OCI-LY1 (cell line): ENCODE data around the gene AVPR1B.

Source experiments
- H2AFZ ChIP-seq: fragments of 200-600 bp; sonication (generic), shearing (Covaris generic); 2 replicates; pipeline ENCODE4 v1.6.0; 2014; ENCODE audit warnings: antibody characterized with exemption, mild to moderate bottlenecking, low read length
- H3F3A ChIP-seq: fragments of 200-600 bp; sonication (generic), shearing (Covaris generic); 2 replicates; pipeline ENCODE4 v1.6.0; 2014; ENCODE audit warnings: mild to moderate bottlenecking, antibody characterized with exemption, low read length, moderate library complexity; ENCODE audit not compliant: insufficient read depth
- H3K27ac ChIP-seq: fragments of 200-600 bp; sonication (generic); 2 replicates; pipeline ENCODE4 v1.5.1; 2014; ENCODE audit warnings: low read length, mixed run types, mild to moderate bottlenecking, low read depth; ENCODE audit not compliant: poor library complexity, severe bottlenecking
- H3K27me3 ChIP-seq: fragments of 200-600 bp; sonication (generic); 2 replicates; pipeline ENCODE4 v1.6.0; 2014; ENCODE audit warnings: antibody characterized with exemption, mild to moderate bottlenecking, low read length, moderate library complexity; ENCODE audit not compliant: insufficient read depth
- H3K36me3 ChIP-seq: fragments of 200-600 bp; sonication (generic); 2 replicates; pipeline ENCODE4 v1.6.1; 2014; ENCODE audit warnings: mild to moderate bottlenecking, antibody characterized with exemption, low read length, moderate library complexity, mixed read lengths; ENCODE audit not compliant: insufficient read depth
- H3K4me1 ChIP-seq: fragments of 200-600 bp; sonication (generic); 2 replicates; pipeline ENCODE4 v1.5.1; 2014; ENCODE audit warnings: mild to moderate bottlenecking, low read length, moderate library complexity; ENCODE audit not compliant: insufficient read depth, severe bottlenecking
- H3K4me2 ChIP-seq: fragments of 200-600 bp; sonication (generic), shearing (Covaris generic); 2 replicates; pipeline ENCODE4 v1.6.1; 2014; ENCODE audit warnings: low read length
- H3K4me3 ChIP-seq: fragments of 200-600 bp; sonication (generic); 2 replicates; pipeline ENCODE4 v1.5.1; 2014; ENCODE audit warnings: low read length, low read depth, mild to moderate bottlenecking, mixed read lengths; ENCODE audit not compliant: poor library complexity, severe bottlenecking
- H3K79me2 ChIP-seq: fragments of 200-600 bp; shearing (Covaris generic); 2 replicates; pipeline ENCODE4 v1.6.1; 2016; ENCODE audit warnings: mixed run types, low read length, mixed read lengths; ENCODE audit not compliant: insufficient read depth
- H3K9ac ChIP-seq: fragments of 200-600 bp; sonication (generic), shearing (Covaris generic); 2 replicates; pipeline ENCODE4 v1.6.1; 2014; ENCODE audit warnings: mild to moderate bottlenecking, low read length, mixed read lengths
- H3K9me2 ChIP-seq: fragments of 200-600 bp; sonication (generic), shearing (Covaris generic); 2 replicates; pipeline ENCODE4 v1.6.1; 2014; ENCODE audit warnings: low read depth, mild to moderate bottlenecking, low read length, mixed read lengths
- H3K9me3 ChIP-seq: fragments of 200-600 bp; shearing (Covaris generic); 2 replicates; pipeline ENCODE4 v1.6.1; 2014; ENCODE audit warnings: low read length, mixed read lengths
- H4K20me1 ChIP-seq: fragments of 200-600 bp; sonication (generic), shearing (Covaris generic); 2 replicates; pipeline ENCODE4 v1.6.0; 2016; ENCODE audit warnings: mild to moderate bottlenecking, low read length; ENCODE audit not compliant: insufficient read depth
- EZH2 ChIP-seq: fragments of 200-600 bp; sonication (generic), shearing (Covaris generic); IDR thresholded peaks from 2 replicates; pipeline ENCODE4 v1.8.0; 2017; ENCODE audit warnings: borderline replicate concordance, mixed run types, mild to moderate bottlenecking, antibody characterized with exemption, low read length, moderate library complexity, mixed read lengths
- TF ChIP-seq, protein P1 (sequence below): fragments of 200-600 bp; sonication (generic), shearing (Covaris generic); IDR thresholded peaks from 2 replicates; pipeline ENCODE4 v1.5.1; 2017; ENCODE audit warnings: mild to moderate bottlenecking, antibody characterized with exemption, low read length, moderate library complexity, mixed read lengths

The AVPR1B gene

DNA sequence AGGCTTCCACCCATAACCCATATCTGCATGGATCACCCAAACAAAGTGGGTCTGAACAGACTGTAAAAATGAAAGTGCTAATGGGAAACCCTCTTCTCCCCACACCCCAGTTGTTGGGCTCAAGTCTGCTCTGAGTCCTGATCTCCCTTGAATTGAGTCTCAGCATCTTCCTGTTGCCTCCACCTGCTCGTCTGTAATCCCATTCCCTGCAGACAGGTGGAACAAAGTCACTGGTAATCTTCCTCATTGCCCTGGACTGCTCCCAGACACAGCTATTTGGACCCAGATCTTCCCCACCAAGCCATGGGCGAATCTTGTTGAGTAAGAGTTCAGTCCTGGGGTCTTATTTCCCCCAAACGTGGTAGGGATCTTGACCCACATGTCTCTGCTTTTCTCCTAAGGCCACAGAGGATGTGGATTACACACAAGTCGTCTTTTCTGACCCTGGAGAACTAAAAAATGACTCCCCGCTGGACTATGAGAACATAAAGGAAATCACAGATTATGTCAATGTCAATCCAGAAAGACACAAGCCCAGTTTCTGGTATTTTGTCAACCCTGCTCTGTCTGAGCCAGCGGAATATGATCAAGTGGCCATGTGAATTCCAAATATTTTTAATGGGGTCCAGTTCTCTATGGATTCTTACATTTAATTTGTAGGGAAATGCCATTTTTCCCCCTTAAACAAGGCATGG, 15.7 kb downstream of the AVPR1B start:
- no peaks in the 10 kb centered on the region for H3K27me3 ChIP-seq
- no peak overlapping the region for H2AFZ ChIP-seq
- H4K20me1 ChIP-seq: no peaks in the 10 kb centered on the region
- peaks cover 5% of the 10 kb centered on the region for H3K36me3 ChIP-seq
- no peak overlapping the region for H3K4me3 ChIP-seq
- H3K4me1 ChIP-seq: peaks cover 3% of the 10 kb centered on the region
- H3K9ac ChIP-seq: no peak overlapping the region
- H3K9me2 ChIP-seq: no peaks in the 10 kb centered on the region
- no peaks in the 10 kb centered on the region for H3K9me3 ChIP-seq
- no peak for TF ChIP-seq EZH2
- TF ChIP-seq, protein P1, sequence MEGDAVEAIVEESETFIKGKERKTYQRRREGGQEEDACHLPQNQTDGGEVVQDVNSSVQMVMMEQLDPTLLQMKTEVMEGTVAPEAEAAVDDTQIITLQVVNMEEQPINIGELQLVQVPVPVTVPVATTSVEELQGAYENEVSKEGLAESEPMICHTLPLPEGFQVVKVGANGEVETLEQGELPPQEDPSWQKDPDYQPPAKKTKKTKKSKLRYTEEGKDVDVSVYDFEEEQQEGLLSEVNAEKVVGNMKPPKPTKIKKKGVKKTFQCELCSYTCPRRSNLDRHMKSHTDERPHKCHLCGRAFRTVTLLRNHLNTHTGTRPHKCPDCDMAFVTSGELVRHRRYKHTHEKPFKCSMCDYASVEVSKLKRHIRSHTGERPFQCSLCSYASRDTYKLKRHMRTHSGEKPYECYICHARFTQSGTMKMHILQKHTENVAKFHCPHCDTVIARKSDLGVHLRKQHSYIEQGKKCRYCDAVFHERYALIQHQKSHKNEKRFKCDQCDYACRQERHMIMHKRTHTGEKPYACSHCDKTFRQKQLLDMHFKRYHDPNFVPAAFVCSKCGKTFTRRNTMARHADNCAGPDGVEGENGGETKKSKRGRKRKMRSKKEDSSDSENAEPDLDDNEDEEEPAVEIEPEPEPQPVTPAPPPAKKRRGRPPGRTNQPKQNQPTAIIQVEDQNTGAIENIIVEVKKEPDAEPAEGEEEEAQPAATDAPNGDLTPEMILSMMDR: no peak
- H3K4me2 ChIP-seq: no peak overlapping the region
- no peaks in the 10 kb centered on the region for H3F3A ChIP-seq
- no peak overlapping the region for H3K27ac ChIP-seq
- no peaks in the 10 kb centered on the region for H3K79me2 ChIP-seq

DNA sequence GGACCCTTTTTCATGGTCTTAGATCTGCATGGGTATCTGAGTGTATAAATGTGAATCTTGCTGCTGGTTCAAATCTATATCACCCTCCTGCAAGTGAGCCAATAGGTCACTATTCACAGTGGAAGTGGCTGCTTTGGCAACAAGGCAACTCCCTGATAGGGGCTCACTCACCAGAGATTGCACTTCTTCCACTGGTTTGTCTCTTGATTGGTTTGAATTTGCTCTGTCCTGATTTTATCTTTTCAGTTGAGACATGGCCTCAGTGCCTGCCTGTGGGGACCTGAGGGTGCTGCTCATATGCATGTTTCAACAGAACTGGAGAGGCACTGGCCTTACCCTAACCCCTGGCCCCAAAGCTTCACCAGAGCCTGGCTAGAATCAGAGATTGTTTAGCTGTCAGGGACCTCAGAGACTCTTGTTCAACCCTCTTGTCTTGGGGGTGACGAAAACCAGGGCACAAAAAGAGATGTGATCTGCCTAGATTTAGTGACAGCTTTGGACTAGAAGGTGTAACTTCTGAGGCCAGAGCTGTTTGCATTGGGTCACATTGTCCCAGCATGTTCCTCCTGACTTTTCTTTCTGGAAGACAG, 16.9 kb downstream of the AVPR1B start:
- Histone ChIP-seq H3K27ac (no peak overlapping the region), H3F3A (no peaks in the 10 kb centered on the region), H3K9me2 (no peaks in the 10 kb centered on the region), H3K9ac (no peak overlapping the region), H3K4me2 (no peak overlapping the region), H3K9me3 (no peaks in the 10 kb centered on the region), H3K79me2 (no peaks in the 10 kb centered on the region), H4K20me1 (no peaks in the 10 kb centered on the region), H3K4me3 (no peak overlapping the region), H3K4me1 (no peaks in the 10 kb centered on the region), H2AFZ (no peak overlapping the region), H3K36me3 (peaks cover 5% of the 10 kb centered on the region), H3K27me3 (no peaks in the 10 kb centered on the region)
- no peak for TF ChIP-seq EZH2
- TF ChIP-seq, protein P1: no peak

DNA sequence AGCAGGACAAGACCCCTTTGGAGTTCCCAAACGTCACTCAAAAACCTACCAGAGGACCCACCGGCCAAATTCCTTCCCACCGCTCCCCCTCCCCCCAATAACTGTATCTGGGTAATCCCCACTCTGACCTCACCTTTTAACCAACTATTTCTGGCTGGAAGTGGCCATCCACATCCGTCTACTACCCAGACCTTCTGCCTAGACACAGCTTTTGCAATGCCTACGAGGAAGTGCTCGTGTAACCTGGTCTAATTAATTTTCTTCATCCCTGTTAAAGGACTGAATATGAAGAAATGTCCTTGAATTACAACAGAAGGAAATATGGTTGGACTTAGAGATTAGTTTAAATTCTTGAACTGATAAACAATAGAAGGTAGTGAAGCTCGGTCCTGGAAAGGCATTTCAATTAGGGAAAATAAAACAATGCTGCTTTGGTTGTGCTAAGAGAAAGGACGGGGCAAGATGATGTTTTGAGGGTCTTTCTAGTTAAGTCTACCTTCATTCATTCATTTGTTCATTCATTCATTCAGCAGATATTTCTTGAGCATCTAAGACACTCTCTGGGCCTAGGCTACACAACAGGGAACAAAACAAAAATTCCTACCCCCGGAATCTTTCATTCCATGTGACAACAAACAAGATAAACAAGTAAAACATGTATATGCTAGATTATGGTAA, 18.8 kb downstream of the AVPR1B start:
- Histone ChIP-seq H4K20me1 (no peaks in the 10 kb centered on the region), H3K79me2 (no peaks in the 10 kb centered on the region), H3K36me3 (peaks cover 5% of the 10 kb centered on the region), H3K4me2 (no peak overlapping the region), H3K9ac (no peak overlapping the region), H3K4me1 (no peaks in the 10 kb centered on the region), H3K9me3 (no peaks in the 10 kb centered on the region), H3K9me2 (no peaks in the 10 kb centered on the region), H3K27me3 (no peaks in the 10 kb centered on the region), H3K27ac (no peak overlapping the region), H2AFZ (no peak overlapping the region), H3K4me3 (no peak overlapping the region), H3F3A (no peaks in the 10 kb centered on the region)
- TF ChIP-seq, protein P1: no peak
- no peak for TF ChIP-seq EZH2
